Parietal lobe (tissue), 2 donors: ENCODE measurements around the gene TP53TG3E. TPM values are rescaled to one million over a fixed set of nuclear protein-coding genes. Genes with fewer than 3 reads are reported as not detected.

ENCODE experiments used
- small RNA-seq: library from RNA; depleted of rRNA; stranded (forward); fragments of <200 nt; gene quantifications from one replicate; pipeline ENCODE3, GENCODE V24; 2014; ENCODE audit warnings: low replicate concordance
- total RNA-seq: library from RNA; depleted of rRNA; stranded (reverse); fragments of >200 nt; gene quantifications from one replicate; pipeline ENCODE4 v1.2.3, GENCODE V29; 2014

Gene TP53TG3E, protein sequence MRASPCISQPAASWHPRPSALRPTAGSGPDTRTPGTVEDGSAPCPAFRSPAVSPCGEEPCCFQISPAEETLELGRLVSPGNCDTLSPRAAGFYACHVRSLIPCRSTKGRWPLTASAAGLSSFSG
- total RNA-seq = not detected

DNA sequence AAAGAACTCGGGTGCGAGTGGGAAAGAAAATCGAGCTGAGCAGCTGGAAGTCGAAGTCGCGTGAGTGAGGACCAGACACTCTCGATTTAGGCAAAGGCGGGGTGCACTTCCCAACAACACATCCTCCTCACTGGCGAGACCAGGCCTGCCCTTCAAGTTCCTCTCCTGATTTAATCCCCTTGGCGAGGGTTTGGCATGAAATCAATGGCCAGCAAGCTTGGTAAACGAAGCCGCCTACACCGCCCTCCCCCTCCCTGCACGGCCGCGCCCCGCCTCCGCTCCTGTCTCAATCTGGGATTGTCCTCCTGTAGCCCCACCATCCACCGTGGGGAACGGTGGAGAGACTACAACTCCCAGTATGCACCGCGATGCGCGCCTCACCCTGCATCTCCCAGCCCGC lies at the start of gene TP53TG3E:
Gene TP53TG3E (plus strand): TSS at position 301 of the 400 bp plus-strand sequence. CDS start 68 bp downstream, at position 369.

Small RNA genes within 50 kb of the gene (small RNA-seq; reads per million reads assigned to genes)
- not detected for gene AC141257.3

Other genes with a start within 250 kb of the TP53TG3E start
- gene TP53TG3C, start 110.1 kb upstream of the TP53TG3E start, total RNA-seq = not detected
- not detected for gene TP53TG3B, start 56.5 kb downstream of the TP53TG3E start, total RNA-seq
- not detected for gene TP53TG3F, start 155.3 kb downstream of the TP53TG3E start, total RNA-seq